ENCODE data around the gene COL6A5. TPM values are rescaled to one million over a fixed set of nuclear protein-coding genes. Genes with fewer than 3 reads are reported as not detected.

Gene COL6A5, protein sequence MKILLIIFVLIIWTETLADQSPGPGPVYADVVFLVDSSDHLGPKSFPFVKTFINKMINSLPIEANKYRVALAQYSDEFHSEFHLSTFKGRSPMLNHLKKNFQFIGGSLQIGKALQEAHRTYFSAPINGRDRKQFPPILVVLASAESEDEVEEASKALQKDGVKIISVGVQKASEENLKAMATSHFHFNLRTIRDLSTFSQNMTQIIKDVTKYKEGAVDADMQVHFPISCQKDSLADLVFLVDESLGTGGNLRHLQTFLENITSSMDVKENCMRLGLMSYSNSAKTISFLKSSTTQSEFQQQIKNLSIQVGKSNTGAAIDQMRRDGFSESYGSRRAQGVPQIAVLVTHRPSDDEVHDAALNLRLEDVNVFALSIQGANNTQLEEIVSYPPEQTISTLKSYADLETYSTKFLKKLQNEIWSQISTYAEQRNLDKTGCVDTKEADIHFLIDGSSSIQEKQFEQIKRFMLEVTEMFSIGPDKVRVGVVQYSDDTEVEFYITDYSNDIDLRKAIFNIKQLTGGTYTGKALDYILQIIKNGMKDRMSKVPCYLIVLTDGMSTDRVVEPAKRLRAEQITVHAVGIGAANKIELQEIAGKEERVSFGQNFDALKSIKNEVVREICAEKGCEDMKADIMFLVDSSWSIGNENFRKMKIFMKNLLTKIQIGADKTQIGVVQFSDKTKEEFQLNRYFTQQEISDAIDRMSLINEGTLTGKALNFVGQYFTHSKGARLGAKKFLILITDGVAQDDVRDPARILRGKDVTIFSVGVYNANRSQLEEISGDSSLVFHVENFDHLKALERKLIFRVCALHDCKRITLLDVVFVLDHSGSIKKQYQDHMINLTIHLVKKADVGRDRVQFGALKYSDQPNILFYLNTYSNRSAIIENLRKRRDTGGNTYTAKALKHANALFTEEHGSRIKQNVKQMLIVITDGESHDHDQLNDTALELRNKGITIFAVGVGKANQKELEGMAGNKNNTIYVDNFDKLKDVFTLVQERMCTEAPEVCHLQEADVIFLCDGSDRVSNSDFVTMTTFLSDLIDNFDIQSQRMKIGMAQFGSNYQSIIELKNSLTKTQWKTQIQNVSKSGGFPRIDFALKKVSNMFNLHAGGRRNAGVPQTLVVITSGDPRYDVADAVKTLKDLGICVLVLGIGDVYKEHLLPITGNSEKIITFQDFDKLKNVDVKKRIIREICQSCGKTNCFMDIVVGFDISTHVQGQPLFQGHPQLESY (N-terminal part only)
- polyA plus RNA-seq (2012; ENCODE audit: low read depth, missing spikeins), result 0.03 TPM

DNA sequence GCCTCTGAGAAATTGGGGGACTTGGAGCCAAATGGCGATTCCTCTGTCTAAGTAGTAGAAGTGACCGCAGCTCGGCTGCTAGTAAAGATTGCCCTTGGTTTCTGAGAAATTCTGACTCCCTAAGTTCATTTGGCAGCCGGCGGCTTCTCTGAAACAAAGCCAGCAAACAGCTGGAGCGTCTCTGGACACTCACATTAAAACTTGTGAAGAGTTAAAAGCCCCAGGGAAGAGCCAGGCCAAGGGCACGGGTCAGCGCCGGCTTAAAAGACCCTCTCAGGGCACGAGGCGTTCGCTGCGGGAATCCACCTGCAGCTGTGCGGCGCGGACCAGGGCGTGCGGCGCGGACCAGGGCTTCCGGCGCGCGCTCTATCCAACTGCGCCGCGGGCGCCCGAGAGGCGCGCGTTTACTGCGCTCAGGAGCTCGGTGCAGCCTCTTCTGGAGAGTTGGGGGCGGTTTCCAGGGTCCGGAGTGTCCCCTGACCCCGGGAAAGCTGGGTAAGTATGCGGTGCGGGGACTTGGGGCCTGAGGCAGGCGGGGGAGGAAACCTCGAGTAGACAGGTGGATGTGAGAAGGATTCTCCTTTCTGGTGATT lies at the start of gene COL6A5:
TSS of gene COL6A5 (plus strand) at position 186 of the 593 bp plus-strand sequence. CDS start 27,967 bp downstream, outside the sequence.
- no peak for TF ChIP-seq POLR2A (IDR thresholded peaks at IDR 0.05; ENCODE audit: low read depth, low read length)
- TF ChIP-seq POLR2AphosphoS5 (IDR thresholded peaks at IDR 0.05; ENCODE audit: low read depth, low read length), result no peak
- no peak for TF ChIP-seq PAX5 (IDR thresholded peaks at IDR 0.05; ENCODE audit: insufficient read depth, low read length, severe bottlenecking)
- TF ChIP-seq POU2F2 (IDR thresholded peaks at IDR 0.05; ENCODE audit: low read depth, low read length), result no peak
- no peak for TF ChIP-seq TAF1 (IDR thresholded peaks at IDR 0.05; ENCODE audit: low read depth, low read length)
- no peak for TF ChIP-seq SPI1 (IDR thresholded peaks at IDR 0.05; ENCODE audit: low read depth, low read length)
- no peak for DNase-seq (ENCODE audit: insufficient read length, low spot score)
- FAIRE-seq, result no peak

DNA sequence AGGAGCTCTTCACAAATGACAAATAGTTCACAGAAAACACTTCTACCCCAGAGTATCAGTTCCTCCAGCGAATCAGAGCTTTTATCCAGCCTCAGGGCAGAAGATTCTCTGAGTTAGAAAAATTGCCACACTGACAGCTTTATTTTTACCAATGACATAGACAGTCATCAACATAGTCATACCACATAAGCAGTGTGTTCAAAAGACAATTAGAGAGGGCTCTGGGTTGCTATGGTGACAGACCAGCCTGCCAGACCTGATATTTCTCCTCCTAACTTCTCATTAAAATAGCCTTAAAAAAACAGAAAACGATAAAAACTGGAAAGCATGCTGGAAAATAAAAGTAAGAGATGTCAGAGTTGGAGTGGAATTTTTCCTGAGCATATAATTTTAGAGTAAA lies 45.9 kb upstream of the COL6A5 start:
- DNase-seq (ENCODE audit: insufficient read length, low spot score) (no peak), FAIRE-seq (no peak)
- TF ChIP-seq TAF1 (IDR thresholded peaks at IDR 0.05; ENCODE audit: low read depth, low read length) (no peak), SPI1 (IDR thresholded peaks at IDR 0.05; ENCODE audit: low read depth, low read length) (no peak), POLR2A (IDR thresholded peaks at IDR 0.05; ENCODE audit: low read depth, low read length) (no peak), POU2F2 (IDR thresholded peaks at IDR 0.05; ENCODE audit: low read depth, low read length) (no peak), POLR2AphosphoS5 (IDR thresholded peaks at IDR 0.05; ENCODE audit: low read depth, low read length) (no peak), PAX5 (IDR thresholded peaks at IDR 0.05; ENCODE audit: insufficient read depth, low read length, severe bottlenecking) (no peak)

DNA sequence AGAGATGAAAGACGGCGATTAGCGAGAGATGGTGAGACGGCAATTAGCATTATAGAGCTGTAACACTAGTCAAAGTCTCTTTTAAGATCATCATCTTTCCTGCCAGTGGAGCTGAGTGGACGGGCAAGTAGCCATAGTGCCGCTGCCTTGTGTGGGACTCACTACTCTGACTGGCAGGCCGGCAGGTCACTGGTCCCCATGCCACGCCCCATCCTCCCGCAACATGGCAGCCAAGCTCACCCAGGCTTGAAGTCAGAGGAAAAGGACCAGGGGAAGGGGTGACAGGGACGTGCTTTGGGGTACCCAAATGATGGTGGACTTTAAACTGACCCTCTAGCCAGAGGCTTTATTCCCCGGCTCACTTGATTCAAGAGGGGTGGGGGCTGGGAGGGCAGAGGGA lies 44.6 kb upstream of the COL6A5 start:
- TF ChIP-seq POLR2A (IDR thresholded peaks at IDR 0.05; ENCODE audit: low read depth, low read length), result no peak
- DNase-seq (ENCODE audit: insufficient read length, low spot score) (no peak), FAIRE-seq (no peak)

DNA sequence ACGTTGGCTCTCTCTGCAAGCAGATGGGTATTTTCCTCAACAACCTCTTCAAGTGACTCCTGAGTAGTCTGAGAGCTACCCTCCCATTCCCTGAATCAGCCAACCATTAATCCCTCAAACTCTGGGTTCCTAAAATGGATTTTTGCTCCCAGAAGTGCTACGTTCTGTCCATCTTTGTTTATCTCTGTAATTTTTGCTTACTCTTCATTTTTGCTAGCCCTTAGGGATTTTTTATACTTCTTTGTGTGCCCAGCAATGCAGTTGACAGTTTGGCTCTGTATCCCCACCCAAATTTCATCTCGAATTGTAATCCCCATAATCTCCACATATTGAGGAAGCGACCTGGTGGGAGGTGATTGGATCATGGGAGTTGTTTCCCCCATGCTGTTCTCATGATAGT lies 35.4 kb upstream of the COL6A5 start:
- no peak for DNase-seq (ENCODE audit: insufficient read length, low spot score)
- FAIRE-seq, result no peak
- no peak for TF ChIP-seq TAF1 (IDR thresholded peaks at IDR 0.05; ENCODE audit: low read depth, low read length)
- no peak for TF ChIP-seq POLR2AphosphoS5 (IDR thresholded peaks at IDR 0.05; ENCODE audit: low read depth, low read length)
- no peak for TF ChIP-seq POU2F2 (IDR thresholded peaks at IDR 0.05; ENCODE audit: low read depth, low read length)
- no peak for TF ChIP-seq POLR2A (IDR thresholded peaks at IDR 0.05; ENCODE audit: low read depth, low read length)
- TF ChIP-seq PAX5 (IDR thresholded peaks at IDR 0.05; ENCODE audit: insufficient read depth, low read length, severe bottlenecking), result no peak
- TF ChIP-seq SPI1 (IDR thresholded peaks at IDR 0.05; ENCODE audit: low read depth, low read length), result no peak

DNA sequence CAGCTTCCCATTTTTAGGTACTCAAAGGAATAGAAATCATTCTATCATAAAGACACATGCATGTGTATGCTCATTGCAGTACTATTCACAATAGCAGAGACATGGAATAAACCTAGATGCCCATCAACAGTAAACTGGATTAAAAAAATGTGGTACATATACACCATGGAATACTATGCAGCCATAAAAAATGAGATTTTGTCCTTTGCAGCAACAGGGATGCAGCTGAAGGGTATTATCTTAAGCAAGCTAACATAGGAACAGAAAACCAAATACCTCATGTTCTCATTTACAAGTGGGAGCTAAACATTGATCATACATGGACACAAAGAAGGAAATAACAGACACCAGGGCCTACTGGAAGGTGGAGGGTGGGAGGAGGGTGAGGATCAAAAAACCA lies 33.1 kb upstream of the COL6A5 start:
- TF ChIP-seq PAX5 (IDR thresholded peaks at IDR 0.05; ENCODE audit: insufficient read depth, low read length, severe bottlenecking), result no peak
- DNase-seq (ENCODE audit: insufficient read length, low spot score) (no peak), FAIRE-seq (no peak)

DNA sequence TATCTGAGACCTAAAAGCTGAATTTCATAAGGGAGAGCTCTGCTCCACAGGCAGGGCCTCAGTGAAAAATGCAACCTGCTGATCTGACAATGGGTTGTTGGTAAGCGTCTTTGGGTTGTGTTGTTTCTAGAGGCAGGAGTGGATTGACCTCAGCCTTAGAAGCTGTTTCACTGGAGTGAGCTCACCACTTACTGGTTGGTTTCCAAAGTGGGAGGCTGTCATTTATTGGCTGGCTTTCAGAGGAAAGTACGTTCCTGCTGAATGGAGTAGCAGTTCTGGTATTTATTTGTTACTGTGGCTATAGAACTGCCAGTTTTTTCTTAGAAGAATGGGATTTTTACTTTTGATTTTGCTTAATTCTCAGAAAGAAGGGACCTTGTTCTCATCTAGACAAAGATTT lies 29.3 kb upstream of the COL6A5 start:
- FAIRE-seq (no peak), DNase-seq (ENCODE audit: insufficient read length, low spot score) (no peak)
- TF ChIP-seq SPI1 (IDR thresholded peaks at IDR 0.05; ENCODE audit: low read depth, low read length) (no peak), POLR2AphosphoS5 (IDR thresholded peaks at IDR 0.05; ENCODE audit: low read depth, low read length) (no peak), TAF1 (IDR thresholded peaks at IDR 0.05; ENCODE audit: low read depth, low read length) (no peak), POLR2A (IDR thresholded peaks at IDR 0.05; ENCODE audit: low read depth, low read length) (no peak), POU2F2 (IDR thresholded peaks at IDR 0.05; ENCODE audit: low read depth, low read length) (no peak), PAX5 (IDR thresholded peaks at IDR 0.05; ENCODE audit: insufficient read depth, low read length, severe bottlenecking) (no peak)

DNA sequence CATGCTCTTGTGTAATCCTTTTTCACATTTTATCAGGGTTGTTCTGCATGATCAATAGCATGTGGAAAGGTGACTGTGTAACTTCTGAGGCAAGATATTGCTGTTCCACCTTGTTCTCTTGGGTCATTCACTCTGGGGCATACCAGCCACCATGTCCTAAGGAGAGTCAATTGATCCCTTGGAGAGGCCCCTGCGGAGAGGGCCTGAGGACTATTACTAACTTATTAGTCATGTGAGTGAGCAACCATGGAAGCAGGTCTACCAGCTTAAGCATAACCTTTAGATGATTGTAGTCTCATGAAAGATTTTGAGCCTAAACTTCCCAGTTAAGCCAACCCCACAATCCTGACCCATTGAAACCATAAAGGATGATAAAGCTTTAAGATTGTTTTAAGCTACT lies 22.0 kb upstream of the COL6A5 start:
- TF ChIP-seq POLR2A (IDR thresholded peaks at IDR 0.05; ENCODE audit: low read depth, low read length), result no peak
- no peak for TF ChIP-seq POLR2AphosphoS5 (IDR thresholded peaks at IDR 0.05; ENCODE audit: low read depth, low read length)
- no peak for TF ChIP-seq TAF1 (IDR thresholded peaks at IDR 0.05; ENCODE audit: low read depth, low read length)
- FAIRE-seq, result no peak
- no peak for DNase-seq (ENCODE audit: insufficient read length, low spot score)

DNA sequence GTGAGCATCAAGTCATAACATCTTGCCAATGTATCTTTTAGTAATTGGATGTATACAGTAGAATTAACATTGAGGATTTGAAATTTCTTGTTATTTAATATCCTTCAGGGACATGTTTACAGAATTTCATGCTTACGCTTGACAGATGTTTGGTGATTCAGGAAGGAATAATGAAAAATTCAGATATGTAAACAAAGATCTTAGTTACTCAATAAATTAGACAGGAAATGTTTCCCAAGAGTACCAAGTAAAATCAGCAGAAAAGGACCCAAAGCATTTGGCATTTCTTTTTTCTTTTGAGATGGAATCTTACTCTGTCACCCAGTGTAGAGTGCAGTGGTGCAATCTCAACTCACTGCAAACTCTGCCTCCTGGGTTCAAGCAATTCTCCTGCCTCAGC lies 4.7 kb upstream of the COL6A5 start:
- DNase-seq (ENCODE audit: insufficient read length, low spot score), result no peak
- no peak for FAIRE-seq
- TF ChIP-seq POLR2A (IDR thresholded peaks at IDR 0.05; ENCODE audit: low read depth, low read length), result no peak
- TF ChIP-seq PAX5 (IDR thresholded peaks at IDR 0.05; ENCODE audit: insufficient read depth, low read length, severe bottlenecking), result no peak
- no peak for TF ChIP-seq SPI1 (IDR thresholded peaks at IDR 0.05; ENCODE audit: low read depth, low read length)
- TF ChIP-seq POU2F2 (IDR thresholded peaks at IDR 0.05; ENCODE audit: low read depth, low read length), result no peak
- no peak for TF ChIP-seq POLR2AphosphoS5 (IDR thresholded peaks at IDR 0.05; ENCODE audit: low read depth, low read length)
- no peak for TF ChIP-seq TAF1 (IDR thresholded peaks at IDR 0.05; ENCODE audit: low read depth, low read length)

DNA sequence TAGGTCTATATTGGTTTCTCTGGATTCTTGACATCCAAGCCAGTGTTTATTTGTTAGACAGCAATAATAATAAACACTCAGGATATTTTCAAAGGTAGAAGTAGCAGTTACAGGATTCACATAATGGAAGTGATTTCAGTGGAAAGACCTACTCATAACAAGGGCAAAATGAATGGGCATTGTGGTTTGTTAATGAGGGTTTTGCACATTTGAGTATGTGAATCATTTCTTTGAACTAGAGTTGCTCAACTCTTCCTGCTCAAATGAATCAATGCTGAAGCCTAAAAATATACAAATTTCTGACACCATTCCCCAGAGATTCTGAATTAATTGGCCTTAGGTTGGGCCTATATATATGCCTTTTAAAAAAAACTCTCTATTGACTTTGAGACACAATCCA lies 4.1 kb upstream of the COL6A5 start:
- no peak for TF ChIP-seq SPI1 (IDR thresholded peaks at IDR 0.05; ENCODE audit: low read depth, low read length)
- no peak for TF ChIP-seq PAX5 (IDR thresholded peaks at IDR 0.05; ENCODE audit: insufficient read depth, low read length, severe bottlenecking)
- no peak for TF ChIP-seq POLR2AphosphoS5 (IDR thresholded peaks at IDR 0.05; ENCODE audit: low read depth, low read length)
- no peak for TF ChIP-seq TAF1 (IDR thresholded peaks at IDR 0.05; ENCODE audit: low read depth, low read length)
- no peak for TF ChIP-seq POU2F2 (IDR thresholded peaks at IDR 0.05; ENCODE audit: low read depth, low read length)
- TF ChIP-seq POLR2A (IDR thresholded peaks at IDR 0.05; ENCODE audit: low read depth, low read length), result no peak
- DNase-seq (ENCODE audit: insufficient read length, low spot score), result no peak
- FAIRE-seq, result no peak
